HTR-8/SVneo (cell line): ENCODE results near the gene ISCA1.

Experiments used
- DNase-seq: peaks from one replicate; pipeline ENCODE4 v3.0.0; 2011; ENCODE audit warnings: low spot score, mixed read lengths; ENCODE audit not compliant: insufficient read length
- FAIRE-seq: peaks from 2 replicates; lab custom pipeline; 2011; peaks lifted over from hg19 to GRCh38; lab: Jason Lieb, UNC

Gene ISCA1

DNA sequence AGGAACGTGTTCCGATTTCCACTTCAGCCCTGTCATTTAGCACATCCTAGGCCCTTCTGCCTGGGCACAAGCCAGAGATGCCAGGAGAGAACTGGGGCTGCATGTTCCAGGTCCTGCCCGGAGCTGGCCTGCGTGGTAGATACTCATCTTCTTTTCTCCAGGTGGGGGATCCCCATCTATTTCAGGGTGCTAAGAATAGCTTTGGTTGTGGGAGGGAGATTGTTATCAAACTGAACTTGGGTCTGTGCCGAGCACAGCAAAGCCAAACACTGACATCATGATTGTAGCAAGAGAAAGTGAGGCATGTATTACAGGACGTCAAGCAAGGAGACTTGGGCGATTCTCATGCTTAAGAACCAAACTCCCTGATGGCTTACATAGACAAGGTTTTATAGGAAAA lies 41.1 kb downstream of the ISCA1 start:
- no peak for DNase-seq
- FAIRE-seq = no peak

DNA sequence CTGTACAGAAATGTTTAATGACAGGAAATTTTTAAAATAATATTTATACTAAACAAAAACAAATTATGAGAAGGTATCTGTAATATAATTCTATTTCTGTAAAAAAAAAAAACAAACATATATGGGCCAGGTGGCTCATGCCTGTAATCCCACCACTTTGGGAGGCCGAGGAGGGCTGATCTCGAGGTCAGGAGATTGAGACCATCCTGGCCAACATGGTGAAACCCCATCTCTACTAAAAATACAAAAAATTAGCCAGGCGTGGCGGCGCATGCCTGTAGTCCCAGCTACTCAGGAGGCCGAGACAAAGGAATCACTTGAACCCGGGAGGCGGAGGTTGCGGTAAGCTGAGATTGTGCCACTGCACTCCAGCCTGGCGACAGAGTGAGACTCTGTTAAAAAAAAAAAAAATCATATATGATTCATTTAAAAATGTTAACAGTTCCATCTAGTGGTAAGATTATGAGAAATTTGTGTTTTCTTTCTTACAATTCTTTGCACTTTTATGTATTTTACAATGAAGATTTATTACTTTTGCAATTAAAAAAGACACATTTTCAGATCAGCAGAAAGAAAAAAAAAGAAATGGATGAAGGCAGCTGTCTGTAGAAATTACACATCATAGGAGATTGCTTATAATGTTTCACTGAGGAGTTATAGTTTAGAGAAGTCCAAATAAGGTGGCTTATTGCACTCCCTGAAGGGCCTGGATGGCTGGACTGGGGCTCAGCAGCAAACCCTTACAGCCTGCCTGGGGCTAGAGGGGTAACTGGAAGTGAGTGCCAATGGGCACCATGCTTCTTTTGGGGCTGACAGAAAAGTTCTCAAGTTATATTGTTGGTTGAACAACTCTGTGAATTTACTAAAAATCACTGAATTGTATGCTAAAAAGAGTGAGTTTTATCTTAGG lies 43.2 kb downstream of the ISCA1 start:
- DNase-seq (no peak), FAIRE-seq (no peak)

DNA sequence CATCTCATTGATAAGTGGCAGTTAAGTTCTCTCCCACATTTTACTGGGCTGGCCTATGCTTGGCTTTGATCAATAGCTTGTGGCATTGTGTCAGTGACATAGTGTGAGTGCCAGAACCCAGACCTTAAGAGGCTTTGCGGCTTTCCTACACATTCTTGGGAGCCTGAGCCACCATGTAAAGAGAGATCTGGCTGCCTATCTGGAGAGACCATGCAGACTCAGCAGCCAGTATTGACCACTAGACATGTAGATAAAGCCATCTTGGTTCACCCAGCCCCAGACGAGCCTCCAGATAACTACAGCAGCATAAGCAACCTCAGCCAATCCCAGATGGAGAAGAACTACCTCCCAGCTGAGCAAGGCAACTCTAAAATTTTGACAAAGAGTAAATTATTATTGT lies 51.5 kb downstream of the ISCA1 start:
- no peak for FAIRE-seq
- DNase-seq = no peak

DNA sequence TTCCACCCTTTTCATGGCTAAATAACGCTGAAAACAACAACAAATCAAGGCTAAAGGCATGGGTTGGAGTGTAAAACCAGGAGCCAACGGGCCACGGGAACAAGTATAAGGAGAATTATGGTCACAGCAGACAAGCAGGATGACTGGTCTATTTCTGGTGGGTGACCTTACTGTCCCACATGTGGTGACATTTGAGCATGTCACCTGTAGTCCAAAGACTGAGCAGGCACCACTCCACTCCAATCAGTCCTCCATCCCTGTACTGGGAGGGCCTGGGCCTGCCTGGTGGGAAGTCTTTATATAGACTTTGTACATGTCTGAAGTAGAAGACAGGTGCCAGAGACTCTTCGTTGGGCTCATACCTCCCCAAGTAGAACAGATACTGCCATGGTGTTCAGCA lies 59.7 kb downstream of the ISCA1 start:
- no peak for FAIRE-seq
- DNase-seq = no peak

DNA sequence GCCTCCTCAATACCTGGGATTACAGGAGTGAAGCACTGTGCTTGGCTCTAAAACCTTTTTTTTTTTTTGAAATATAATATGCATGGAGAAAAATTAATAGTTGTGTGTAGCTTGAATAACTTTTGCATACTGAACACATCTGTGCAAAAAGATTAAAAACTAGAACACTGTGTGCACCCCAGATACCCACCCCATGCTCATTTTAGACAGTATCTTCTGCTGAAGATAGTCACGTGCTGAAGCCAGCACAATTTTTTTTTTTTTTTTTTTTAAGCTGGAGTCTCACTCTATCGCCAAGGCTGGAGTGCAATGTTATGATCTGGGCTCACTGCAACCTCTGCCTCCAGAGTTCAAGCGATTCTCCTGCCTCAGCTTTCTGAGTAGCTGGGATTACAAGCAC lies 62.7 kb downstream of the ISCA1 start:
- DNase-seq (no peak), FAIRE-seq (no peak)

DNA sequence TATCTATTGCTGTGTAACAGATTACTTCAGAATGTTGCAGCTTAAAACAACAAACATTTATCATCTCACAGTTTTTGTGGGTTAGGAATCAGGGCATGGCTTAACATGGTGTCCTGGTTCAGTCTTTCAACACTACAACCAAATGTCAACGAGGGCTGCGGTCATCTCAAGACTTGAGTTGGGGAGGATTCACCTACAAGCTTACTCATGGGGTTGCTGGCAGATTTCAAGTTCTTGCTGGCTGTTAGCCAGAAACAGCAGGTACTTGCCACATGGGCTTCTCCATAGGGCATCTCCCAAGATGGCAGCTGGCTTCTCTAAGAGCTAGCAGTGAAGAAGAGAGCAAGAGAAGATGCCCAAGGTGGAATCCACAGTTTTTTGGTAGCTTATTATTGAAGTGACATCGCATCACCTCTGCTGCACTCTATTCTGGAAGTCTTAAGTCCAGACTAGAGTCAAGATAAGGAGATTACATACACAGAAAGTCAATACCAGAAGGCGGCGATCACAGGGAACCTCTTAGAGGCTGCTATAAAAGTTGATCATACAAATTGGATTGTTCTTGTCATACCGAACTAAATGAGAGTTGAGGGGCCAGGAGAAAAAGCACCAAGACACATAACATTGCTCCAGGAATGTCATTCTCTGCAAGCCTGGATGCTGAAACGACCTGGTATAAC lies 65.1 kb downstream of the ISCA1 start:
- DNase-seq = no peak
- FAIRE-seq = no peak
